K562 (cell line): ENCODE data around the gene ITGA2B. TPM values are rescaled to one million over a fixed set of nuclear protein-coding genes. Genes with fewer than 3 reads are reported as not detected.

Experiments used
- CBX3 ChIP-seq, 2 experiments: IDR thresholded peaks; 1 replicate in 1 of 2; 2 replicates in 1 of 2; pipeline ENCODE4 v1.6.1; 2012; ENCODE audit warnings: inconsistent platforms in 2 of 2, low read length in 2 of 2, borderline replicate concordance in 1 of 2, control low read depth in 1 of 2
- CHD1 ChIP-seq: fragments of 200-600 bp; sonication (generic); IDR thresholded peaks from one replicate; pipeline ENCODE4 v1.6.1; 2012; ENCODE audit warnings: mild to moderate bottlenecking, moderate library complexity, low read length, inconsistent platforms
- CHD4 ChIP-seq: fragments of 200-600 bp; sonication (generic); IDR thresholded peaks from 3 replicates; pipeline ENCODE4 v1.6.1; 2012; ENCODE audit warnings: low read depth, mild to moderate bottlenecking, mixed read lengths, low read length, inconsistent platforms; ENCODE audit not compliant: insufficient read depth, insufficient replicate concordance, poor library complexity, severe bottlenecking
- CREB1 ChIP-seq, 2 experiments: sonication (generic) in 1 of 2; formaldehyde crosslinking in 1 of 2; IDR thresholded peaks; 2 replicates each; pipeline versions ENCODE4 v1.6.1 to v1.8.0; 2012 to 2022; ENCODE audit warnings: inconsistent platforms in 1 of 2, mild to moderate bottlenecking in 1 of 2, missing genetic modification reagents in 1 of 2, moderate library complexity in 1 of 2
- CXXC5 ChIP-seq: fragments of 250-450 bp; sonication (Bioruptor Pico); IDR thresholded peaks from 2 replicates; pipeline ENCODE4 v1.8.0; 2022; ENCODE audit warnings: inconsistent platforms, mild to moderate bottlenecking, moderate library complexity
- EP300 ChIP-seq: IDR thresholded peaks from 2 replicates; pipeline ENCODE4 v1.6.1; 2012; ENCODE audit warnings: low read length, improper control_type of control experiment
- EP400 ChIP-seq: fragments of 450-650 bp; IDR thresholded peaks from 2 replicates; pipeline ENCODE4 v1.6.1; 2017; ENCODE audit warnings: antibody characterized with exemption, mild to moderate bottlenecking, moderate library complexity
- FOXP1 ChIP-seq: sonication (generic); formaldehyde crosslinking; IDR thresholded peaks from 2 replicates; pipeline ENCODE4 v1.8.0; 2022; ENCODE audit warnings: mild to moderate bottlenecking, missing genetic modification reagents
- HSF4 ChIP-seq: fragments of 250-450 bp; sonication (Bioruptor Pico); IDR thresholded peaks from 2 replicates; pipeline ENCODE4 v2.1.2; 2022; ENCODE audit warnings: mild to moderate bottlenecking, moderate library complexity, borderline replicate concordance
- PRDM10 ChIP-seq: fragments of 450-650 bp; IDR thresholded peaks from 2 replicates; pipeline ENCODE4 v1.6.1; 2018; ENCODE audit not compliant: partially characterized antibody
- SRF ChIP-seq, 2 experiments: fragments of 250-450, 450-650 bp in 1 of 2; sonication (Bioruptor Pico) in 1 of 2; sonication (generic) in 1 of 2; formaldehyde crosslinking; IDR thresholded peaks; 2 replicates each; pipeline versions ENCODE4 v1.5.0 to v1.5.1; 2020 to 2022; ENCODE audit warnings: mild to moderate bottlenecking in 1 of 2, missing genetic modification reagents in 1 of 2
- TCF15 ChIP-seq: fragments of 250-450 bp; sonication (Bioruptor Pico); IDR thresholded peaks from 2 replicates; pipeline ENCODE4 v1.8.0; 2022; ENCODE audit warnings: moderate library complexity, mild to moderate bottlenecking, inconsistent platforms
- ZBTB11 ChIP-seq, 3 experiments: fragments of 200-800 bp in 1 of 3; fragments of 250-450 bp in 1 of 3; fragments of 450-650 bp in 1 of 3; sonication (Bioruptor Pico) in 1 of 3; sonication (Bioruptor generic) in 1 of 3; formaldehyde crosslinking in 1 of 3; IDR thresholded peaks; 2 replicates each; pipeline versions ENCODE4 v1.6.1 to v1.8.0; 2016 to 2022; ENCODE audit warnings: mild to moderate bottlenecking in 2 of 3, missing genetic modification characterization in 2 of 3, missing compliant biosample characterization in 1 of 3, moderate library complexity in 1 of 3
- ZNF263 ChIP-seq: sonication (generic); formaldehyde crosslinking; IDR thresholded peaks from 2 replicates; pipeline ENCODE4 v1.8.0; 2022; ENCODE audit warnings: mild to moderate bottlenecking, missing genetic modification reagents, borderline replicate concordance
- polyA plus RNA-seq, 8 experiments: library from polyadenylated mRNA; depleted of rRNA in 4 of 8; stranded (reverse) in 5 of 8; unstranded in 3 of 8; fragments of >200 nt; fragmentation: Nextera tagmentation in 2 of 8; fragmentation: Illumina TruSeq in 1 of 8; extraction: Ambion mirVana in 2 of 8; extraction: Trizol in 1 of 8; gene quantifications; 2 replicates each; pipeline versions ENCODE4 v1.2.1 to v1.2.3, GENCODE V29; 2011 to 2014; ENCODE audit warnings: inconsistent platforms in 1 of 8, missing spikeins in 1 of 8
- total RNA-seq, 7 experiments: library from RNA; depleted of rRNA in 6 of 7; stranded (reverse); fragments of >200 nt in 6 of 7; fragmentation: Illumina TruSeq in 2 of 7; extraction: Trizol in 2 of 7; gene quantifications; 2 replicates each; pipeline versions ENCODE4 v1.2.1 to v1.2.3, GENCODE V29; 2011 to 2021; ENCODE audit warnings: low replicate concordance in 1 of 7
- TF ChIP-seq, protein P1 (sequence below): fragments of 450-650 bp; formaldehyde crosslinking; conservative IDR thresholded peaks from 2 replicates; pipeline ENCODE4 v1.4.0; 2022; ENCODE audit warnings: mild to moderate bottlenecking, missing genetic modification characterization

ITGA2B gene
- total and polyA plus RNA-seq, 9 of the 15 experiments (the other 6 are each of a cell fraction or from before 2014, with no cell fraction given) = 1.1 to 26.4 (median 5.6) TPM

- TF ChIP-seq PRDM10 (peak; percentile 83), ZBTB11 (CRISPR knock-in tag; IDR thresholded peaks at IDR 0.05) (peak in 1 of 3 experiments; percentile 93; a peak in 2 of 6 replicates), CBX3 (IDR thresholded peaks at IDR 0.05; ENCODE audit: borderline replicate concordance in 1 of 2, low read length in 2 of 2) (peak in 1 of 2 experiments; percentile 81; a peak in 1 of 3 replicates), CXXC5 (CRISPR knock-in tag) (peak; percentile 22; the same call in 1 of the 2 replicates), TCF15 (CRISPR knock-in tag) (no peak), CREB1 (IDR thresholded peaks at IDR 0.05) (peak; percentile 63), CREB1 (CRISPR knock-in tag; IDR thresholded peaks at IDR 0.05) (no peak), CHD1 (no peak), EP300 (peak; percentile 84), EP400 (peak; percentile 58; the same call in 1 of the 2 replicates), HSF4 (no peak), ZNF263 (CRISPR knock-in tag) (peak; percentile 0; the same call in 1 of the 2 replicates), FOXP1 (CRISPR knock-in tag) (no peak), CHD4 (no peak), SRF (CRISPR knock-in tag; IDR thresholded peaks at IDR 0.05) (0 out of 4 replicates have a peak, but pooled peaks of 1 of the 2 experiments have one; percentile 24)
- TF ChIP-seq, protein P1, sequence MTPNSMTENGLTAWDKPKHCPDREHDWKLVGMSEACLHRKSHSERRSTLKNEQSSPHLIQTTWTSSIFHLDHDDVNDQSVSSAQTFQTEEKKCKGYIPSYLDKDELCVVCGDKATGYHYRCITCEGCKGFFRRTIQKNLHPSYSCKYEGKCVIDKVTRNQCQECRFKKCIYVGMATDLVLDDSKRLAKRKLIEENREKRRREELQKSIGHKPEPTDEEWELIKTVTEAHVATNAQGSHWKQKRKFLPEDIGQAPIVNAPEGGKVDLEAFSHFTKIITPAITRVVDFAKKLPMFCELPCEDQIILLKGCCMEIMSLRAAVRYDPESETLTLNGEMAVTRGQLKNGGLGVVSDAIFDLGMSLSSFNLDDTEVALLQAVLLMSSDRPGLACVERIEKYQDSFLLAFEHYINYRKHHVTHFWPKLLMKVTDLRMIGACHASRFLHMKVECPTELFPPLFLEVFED (CRISPR knock-in tag) = no peak
These were observed 314 bp upstream of the ITGA2B start (continued) for GRCh38 chr17:44389723-44390202.
